GM19035 (cell line): ENCODE measurements around the gene PREX1.

Experiments
- ATAC-seq: cut with Tn5 transposase; IDR thresholded peaks from one replicate; pipeline ENCODE4 v1.9.1; 2021; ENCODE audit not compliant: unreplicated experiment

The PREX1 gene

DNA sequence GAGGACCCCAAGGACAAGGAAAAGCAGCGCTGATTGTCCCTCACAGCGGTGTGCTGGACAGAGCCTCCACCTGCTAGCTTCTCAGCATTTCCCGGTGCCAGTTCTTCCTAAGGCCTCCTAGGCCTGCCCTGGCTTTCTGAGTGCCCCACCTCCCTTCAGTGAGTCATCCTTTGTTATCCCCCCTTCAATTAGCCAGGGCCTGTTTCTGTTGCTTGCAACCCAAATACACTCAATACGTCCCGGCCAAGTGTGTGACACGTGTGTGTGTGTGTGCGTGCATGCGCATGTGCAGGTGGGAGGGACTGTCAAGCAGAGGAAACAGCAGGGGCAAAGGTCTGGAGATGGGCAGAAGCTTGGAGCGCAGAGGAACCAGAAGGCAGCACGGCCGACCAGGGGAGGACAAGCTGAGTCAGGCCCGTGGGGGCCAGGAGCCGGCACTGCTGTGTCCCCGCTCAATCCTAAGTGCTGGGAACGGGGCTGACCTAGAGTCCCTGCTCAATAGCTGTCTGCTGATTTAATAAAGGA is 159.8 kb downstream of the PREX1 start:
- ATAC-seq = no peak

DNA sequence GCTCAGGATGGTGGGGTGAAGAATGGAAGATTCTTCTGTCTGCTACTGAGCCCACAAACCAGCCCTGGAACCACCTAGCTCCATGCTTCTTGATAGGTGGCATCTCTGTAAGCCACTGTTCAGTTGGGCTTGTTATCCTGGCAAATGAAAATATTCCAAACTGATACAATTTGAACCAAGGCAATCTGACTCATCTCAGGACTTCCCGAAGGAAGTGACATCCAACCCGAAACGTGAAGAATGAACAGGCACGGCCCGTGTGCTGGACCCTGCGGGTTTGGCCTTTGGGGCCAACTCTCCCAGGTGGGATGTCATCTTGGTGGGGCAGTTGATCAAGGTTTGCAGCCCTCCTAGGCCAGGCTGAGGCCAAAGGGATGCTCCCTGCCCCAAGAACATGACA is 160.3 kb downstream of the PREX1 start:
- no peak for ATAC-seq

DNA sequence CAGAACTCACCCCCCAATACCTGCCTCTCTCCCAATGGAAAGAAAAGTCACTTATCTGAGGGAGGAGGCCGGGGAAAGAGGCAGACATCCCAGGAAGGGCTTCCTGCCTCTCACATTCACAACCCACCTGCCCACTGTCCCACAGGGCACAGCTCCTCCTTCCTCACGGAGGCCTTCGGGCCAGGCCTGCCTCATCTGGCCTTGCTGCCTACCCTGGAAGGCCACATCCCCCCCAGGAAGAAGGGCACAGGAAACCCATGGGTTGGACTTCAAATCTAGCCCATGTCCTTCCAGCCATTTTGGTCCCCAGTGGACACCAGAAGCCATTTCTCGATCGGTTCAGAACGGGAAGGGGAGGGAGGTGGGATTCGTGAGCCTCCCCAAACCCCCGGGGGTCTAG is 162.0 kb downstream of the PREX1 start:
- ATAC-seq = no peak

DNA sequence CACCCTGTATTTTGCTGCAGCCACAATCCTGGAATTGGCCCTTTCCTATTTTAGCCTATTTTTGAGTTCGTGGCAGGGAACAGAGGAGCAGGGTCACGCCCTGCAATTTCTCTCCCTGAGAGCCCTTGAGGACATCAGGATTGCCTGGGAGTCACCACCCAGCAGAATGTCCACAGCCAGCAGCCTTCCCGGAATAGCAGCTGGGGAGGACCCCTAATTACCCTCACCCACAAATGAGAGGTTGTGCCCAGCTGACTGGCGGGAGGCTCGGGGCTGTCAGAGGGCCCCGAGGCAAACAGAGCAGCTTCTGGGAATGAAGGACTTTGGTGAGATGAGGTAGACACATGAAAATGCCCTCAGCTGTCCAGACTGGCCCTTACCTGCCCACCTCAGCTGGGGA is 165.1 kb downstream of the PREX1 start:
- ATAC-seq = no peak

DNA sequence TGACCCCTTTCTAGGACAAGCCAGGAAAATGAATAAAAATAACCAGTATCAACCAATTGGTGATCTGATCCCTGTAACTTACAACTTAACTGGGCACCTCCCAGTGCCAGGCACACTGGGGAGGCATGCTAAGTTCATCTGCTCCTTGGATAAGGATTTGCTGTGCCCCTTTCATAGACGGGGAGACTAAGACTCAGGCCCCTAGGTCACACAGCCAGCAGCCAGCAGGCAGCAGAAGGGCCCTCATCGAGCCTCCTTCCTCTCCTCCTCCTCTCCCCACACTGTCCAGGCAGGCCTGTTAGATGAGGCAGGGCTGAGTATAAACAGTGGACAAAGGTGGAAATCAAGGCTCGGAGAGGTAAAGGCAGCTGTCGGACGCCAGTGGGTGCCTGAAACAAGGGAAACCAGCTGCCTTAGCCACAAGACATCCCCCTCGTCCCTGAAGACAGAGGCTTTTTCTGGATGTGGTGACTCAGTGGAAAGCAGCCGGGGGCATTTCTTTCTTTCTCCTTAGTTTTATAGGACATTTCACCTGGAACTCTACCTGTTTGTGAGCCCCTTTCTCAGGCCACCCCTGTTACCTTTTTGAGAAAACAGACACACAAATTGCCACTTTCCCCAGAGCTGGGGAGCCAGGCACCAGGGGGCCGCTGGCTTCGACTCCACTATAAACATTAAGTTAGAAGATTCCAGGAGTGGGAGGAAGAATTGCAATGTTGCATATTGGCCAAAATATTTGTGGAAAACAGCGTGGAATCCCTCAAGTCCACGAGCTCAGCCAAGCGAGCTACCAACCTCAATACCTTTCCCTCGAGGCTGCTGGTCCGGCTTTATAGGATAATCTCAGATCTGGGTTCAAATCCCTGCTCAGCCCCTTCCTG is 166.0 kb downstream of the PREX1 start:
- ATAC-seq = no peak

DNA sequence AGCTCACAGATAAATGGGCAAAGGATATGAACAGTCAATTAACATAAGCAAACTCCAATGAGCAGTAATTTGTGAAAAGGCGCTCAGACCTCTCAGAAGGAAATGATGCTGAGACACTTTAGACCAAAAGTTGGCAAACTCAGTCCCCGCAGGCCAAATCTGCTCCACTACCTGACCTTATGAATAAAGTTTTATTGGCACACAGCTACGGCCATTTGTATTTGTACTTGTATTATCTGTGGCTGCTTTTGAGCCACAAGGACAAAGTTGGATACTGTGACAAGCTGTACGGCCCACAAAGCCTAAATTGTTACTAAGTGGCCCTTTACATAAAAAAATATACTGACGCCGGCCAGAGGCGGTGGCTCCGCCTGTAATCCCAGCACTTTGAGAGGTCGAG is 167.0 kb downstream of the PREX1 start:
- no peak for ATAC-seq

DNA sequence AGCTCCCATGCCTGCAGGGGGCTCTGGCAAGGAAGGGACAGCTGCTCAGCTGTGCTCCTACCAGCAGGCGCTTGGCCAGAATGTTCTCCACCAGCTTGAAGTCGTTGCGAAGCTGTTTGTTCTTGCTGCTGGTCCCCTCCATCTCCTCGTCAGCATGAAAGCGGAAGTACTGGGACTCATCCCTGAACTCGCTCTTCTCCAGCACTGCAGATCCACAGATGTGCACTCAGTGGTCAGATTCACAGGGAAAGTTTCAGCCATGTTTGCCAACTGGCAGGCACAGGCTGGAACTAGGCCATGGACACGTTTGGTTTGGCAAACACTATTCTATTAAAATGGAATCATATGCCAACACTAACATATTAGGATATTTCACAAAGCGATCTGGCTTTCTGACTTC is 167.9 kb downstream of the PREX1 start:
- ATAC-seq = no peak

DNA sequence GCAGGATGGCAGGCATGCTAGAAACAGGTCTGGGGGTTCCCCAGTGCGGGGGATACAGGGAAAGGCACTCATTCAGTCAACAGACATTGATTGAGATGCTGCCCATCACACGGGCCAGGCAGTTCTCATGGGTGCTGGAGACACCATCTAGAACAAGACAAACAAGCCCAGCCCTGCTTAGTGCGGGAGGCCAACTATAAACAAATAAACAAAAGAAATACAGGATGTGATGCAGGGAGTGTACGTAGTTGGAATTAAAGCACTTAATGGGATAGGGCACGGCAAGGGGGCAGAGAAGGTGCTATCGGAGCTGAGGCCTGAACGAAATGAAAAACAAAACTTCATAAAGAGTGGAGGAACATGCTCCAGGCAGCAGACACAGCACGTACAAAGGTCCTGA is 169.3 kb downstream of the PREX1 start:
- ATAC-seq = no peak

DNA sequence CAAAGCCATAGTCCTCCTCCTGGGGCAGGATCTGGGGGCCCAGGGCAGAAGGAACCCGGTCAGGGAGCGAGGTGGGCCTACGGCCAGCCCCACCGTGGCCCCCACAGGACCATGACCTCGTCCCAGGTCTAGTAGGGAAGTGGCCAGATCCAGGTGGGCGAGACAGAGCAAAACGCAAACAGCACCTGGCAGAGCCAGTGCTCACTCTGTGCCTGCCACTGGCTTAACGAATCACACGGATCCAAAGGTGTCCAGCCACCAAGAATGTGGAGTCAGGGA is 169.7 kb downstream of the PREX1 start:
- no peak for ATAC-seq

DNA sequence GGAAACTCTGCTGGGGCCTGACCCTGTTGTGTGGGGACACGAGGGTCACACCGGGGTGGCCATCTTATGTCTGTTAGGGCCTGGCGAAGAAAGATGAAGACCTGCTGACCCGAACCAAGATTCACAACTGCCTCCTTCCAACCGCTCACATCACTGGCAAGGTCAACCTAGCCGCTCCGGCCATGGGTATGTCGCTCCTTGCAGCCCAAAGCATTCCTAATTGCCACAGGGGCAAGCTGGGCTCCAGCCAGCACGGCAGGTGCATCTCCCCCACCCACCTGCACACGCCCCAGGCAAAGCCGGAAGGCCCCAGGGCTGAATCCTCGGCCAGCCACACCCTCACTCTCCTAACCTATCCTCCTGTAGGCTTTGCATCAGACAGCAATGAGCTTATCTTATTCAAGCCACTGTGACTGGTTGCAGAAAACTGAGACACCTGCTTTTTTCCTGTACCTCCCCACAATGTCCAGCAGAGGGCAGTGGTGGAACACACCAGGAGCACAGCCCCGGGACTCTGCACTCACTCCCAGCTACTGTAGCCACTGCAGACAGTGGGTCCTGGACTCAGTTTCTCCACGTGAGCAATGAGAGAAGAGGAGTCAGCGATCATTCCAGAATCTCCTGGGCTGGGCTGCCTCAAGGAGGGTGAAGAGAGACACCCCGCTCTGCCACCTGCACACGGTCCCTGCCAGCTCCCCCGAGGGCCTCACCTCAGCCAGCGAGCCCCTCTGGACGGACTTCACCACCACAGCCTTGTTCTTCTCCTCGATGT is 170.2 kb downstream of the PREX1 start:
- no peak for ATAC-seq

DNA sequence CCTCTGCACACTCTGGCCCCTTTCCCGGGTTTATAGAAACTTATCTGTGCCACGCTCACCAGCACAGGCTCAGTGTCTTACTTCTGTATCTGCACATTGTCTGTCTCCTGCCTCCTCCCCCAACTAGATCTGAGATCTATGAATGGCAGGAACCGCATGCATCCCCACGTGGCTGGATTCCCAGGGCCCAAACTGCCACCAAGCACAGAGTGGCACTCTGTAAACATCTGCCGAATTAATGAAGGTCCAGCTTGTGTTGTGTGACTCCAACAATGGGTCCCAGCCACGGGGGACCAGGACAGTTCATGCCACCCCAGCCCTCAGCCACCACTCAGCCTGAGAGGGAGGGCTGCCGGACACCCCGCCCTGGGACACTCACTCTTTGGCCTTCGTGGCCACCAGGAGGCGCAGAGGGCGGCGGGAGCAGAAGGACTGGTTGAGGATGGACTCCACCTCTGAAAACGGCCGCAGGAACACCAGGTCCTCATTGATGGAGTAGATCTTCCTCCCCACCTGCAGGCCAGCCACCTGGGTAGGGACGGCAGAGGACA is 171.1 kb downstream of the PREX1 start:
- no peak for ATAC-seq

DNA sequence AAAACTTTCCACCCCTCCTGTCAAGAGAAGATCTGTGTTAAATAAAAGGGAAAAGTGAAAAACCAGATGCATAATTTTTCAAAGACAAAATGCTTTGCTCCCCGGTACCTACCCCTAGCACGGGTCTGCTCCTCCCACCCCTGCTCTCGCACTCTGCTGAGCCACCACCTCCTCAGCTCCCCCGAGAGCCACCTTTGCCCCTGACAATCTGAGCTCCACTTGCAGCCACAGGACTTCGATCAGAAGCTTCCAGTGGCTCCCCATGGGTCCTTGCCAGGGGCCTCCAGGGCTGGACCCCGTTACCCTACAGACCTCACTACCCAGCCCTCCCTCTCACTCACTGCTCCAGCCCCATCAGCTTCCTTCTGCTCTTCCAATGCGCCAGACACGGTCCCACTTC is 171.7 kb downstream of the PREX1 start:
- ATAC-seq = no peak

DNA sequence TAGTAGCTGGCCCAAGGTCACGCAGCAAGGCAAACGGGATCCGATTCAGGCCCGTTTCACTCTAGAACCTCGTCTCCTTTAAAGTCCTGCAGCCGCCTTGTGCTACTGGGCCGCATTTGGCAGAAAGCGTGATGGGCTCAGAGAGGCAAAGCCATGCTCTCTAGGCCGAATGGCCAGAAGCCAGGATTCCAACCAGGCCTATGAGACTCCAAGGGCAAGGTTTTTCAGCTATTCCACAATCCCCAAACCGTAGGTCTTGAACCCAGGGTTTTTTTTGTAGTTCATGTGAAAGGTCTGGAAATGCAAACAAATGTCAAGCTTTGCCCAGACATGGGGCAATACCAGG is 174.1 kb downstream of the PREX1 start:
- no peak for ATAC-seq

DNA sequence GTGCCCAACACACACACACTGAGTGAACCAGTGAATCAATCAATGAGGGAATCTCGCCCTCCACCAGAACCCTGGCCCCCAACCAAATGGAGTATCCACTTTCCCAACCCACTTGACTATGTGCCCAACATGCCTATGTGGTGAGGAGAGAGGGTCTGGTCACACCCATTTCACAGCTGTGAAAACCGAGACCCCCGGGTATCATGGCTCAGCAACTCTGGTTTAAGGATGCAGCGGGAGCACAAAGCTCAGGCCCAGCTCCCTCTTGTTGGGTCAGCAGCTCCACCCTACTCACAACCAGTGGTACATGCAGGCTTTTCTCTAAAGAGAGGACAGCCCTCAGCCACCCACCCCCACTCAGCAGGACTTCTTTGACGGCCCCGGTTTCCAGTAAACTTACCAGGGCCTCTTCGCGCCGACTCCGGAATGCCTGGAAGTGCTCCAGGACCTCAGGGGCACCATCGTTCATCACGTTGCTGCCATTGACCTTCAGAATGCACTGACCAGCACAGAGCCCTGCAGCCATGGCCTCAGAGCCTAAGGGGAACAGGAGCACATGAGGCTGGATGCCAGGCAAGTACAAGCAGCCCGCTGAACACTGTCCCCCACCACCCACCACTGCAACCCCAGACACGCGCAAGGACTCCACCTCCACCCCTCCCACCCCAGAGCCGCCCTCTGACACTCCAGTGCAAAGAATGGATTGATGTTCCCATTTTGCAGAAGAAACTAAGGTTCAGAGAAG is 174.7 kb downstream of the PREX1 start:
- no peak for ATAC-seq

DNA sequence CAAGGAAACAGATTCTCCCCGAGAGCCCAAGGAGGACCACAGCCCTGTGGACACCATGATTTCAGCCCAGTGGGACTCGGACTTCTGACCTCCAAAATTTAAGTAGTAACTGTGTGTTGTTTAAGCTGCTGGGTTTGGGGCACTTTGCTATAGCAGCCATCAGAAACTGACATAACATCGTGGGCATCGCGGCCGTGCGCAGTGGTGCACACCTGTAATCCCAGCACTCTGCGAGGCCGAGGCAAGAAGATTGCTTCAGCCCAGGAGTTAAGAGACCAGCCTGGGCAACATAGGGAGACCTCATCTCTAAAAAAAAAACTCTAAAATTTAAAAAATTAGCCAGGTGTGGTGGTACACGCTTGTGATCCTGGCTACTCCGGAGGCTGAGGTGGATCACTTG is 175.8 kb downstream of the PREX1 start:
- ATAC-seq = no peak

DNA sequence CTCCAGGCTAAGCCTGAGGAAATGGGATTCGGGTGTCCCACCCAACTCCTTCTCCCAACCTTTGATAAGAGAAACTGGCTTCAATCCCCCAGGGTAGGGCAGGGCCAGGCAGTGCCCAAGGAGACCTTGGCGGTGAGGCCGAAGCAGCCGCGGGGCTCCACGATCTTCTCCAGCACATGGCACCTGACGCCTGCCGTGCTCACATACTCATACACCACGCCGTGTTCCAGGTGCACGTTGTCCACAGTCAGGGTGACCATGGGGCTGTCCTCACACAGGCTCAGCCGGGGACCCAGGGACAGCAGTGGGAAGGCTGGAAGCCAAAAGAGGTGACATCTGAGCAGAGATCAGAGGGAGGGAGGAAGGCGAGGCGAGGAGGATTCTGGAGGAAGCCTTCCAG is 176.5 kb downstream of the PREX1 start:
- no peak for ATAC-seq

DNA sequence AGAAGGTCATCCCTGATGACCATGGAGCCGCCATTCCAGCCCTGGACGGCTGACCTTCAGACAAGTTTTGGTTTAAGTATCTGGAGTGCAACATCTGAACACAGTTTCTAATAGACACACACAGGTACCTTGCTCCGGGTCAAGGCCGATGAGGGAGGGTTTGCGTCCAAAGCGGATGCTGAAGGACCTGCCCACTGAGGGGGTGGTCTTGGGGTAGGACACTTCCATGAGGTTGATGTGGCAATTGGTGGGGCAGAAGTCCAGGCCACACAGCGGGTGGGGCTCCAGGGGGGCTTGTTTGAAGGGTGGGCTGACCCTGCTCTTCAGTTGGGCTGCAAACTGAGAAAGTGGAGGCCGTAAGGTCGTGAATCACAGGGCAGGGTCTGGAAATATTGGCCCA is 177.9 kb downstream of the PREX1 start:
- no peak for ATAC-seq

DNA sequence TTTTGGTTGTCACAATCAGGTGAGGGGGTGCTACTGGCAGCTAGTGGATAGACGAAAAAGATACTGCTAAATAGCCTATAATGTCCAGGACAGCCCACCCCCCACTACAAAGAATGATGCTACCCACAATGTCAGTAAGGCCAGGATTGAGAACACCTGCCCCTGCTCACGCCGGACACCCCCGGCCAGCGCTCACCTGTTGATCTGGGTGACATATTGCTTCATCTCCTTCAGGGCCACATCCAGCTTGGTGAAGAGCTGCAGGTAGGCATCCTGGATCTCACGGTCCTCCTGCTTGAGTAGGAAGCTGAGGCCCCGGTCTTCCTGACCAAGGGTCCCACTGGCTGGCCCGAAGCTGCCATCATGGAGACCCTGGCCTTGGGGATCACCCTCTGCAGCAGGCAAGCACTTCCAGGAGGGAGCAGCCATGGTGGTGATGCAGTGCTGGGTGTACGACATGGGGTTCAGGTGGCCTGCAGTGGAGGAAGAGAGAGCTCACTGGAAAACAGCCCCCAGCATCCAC is 178.6 kb downstream of the PREX1 start:
- no peak for ATAC-seq

DNA sequence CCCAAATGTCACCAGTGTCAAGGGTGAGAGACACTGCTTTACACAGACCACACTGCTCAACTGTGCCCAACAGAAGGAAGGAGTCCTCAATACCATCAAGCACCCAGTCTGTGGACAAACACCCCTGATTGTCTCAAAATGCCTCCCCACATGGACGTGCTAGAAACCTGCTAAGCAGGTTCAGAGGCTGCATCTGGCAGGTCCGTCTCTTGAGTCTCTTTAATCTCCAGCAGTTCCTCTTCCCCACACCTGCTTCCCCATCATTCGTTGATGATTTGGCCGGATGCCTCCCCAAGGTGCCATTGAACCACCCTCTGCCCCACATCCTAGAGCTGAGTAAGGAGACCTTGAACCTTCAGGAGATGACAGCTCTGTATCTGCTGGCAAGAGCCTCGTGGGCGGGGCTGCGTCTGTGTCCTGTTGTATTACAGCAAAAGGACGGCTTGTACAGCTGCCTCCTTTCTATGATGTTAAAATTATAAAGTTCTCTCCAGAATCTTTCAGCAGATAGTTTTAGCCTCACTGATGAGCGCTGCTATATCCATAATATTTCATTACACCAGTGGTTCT is 179.2 kb downstream of the PREX1 start:
- no peak for ATAC-seq

DNA sequence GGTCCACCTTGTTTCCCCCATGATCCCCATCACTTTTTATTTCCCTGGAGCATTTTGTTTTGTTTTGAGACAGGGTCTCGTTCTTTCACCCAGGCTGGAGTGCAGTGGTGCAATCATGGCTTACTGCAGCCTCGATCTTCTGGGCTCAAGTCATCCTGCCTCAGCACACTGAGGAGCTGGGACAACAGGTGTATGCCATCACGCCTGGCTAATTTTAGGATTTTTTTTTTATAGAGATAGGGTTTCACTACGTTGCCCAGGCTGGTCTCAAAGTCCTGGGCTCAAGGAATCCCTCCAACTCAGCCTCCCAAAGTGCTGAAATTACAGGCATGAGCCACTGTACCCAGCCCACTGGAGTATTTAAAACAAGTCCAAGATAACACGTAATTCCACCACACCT is 179.9 kb downstream of the PREX1 start:
- no peak for ATAC-seq

DNA sequence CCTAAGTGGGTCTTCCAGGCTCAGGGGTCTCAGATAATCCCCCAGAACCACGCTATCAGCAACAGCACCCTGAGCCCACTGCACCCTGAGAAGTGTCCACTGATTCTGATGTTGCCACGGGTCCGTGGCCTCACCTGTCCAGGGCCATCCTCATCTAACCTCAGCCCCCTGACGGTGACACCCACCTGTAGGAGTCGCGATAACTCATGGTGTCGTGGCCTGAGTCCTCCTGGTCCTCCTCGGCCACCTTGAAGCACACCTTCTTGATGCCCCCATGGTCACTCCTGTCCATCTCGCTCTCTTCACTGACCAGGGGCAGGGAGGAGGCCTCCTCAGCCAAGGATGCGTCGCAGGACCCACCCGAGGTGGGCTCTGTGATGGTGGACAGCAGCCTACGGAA is 182.1 kb downstream of the PREX1 start:
- no peak for ATAC-seq
